GM12878 (cell line): ENCODE results near the gene CASP4. TPM values are rescaled to one million over a fixed set of nuclear protein-coding genes. Genes with fewer than 3 reads are reported as not detected.

ENCODE experiments used
- ATAC-seq: fragments of 200-7000 bp; cut with Tn5 transposase; 3 replicates; pipeline ENCODE4 v1.9.1; 2020; ENCODE audit warnings: mild to moderate bottlenecking, moderate library complexity
- BruUV-seq: library from RNA; stranded (reverse); fragments of 400-500 nt; replicated peaks from 2 replicates; lab custom pipeline; 2021; lab: Mats Ljungman, UMichigan
- CTCF ChIA-PET: fragments of 300-600 bp; sonication (Branson Sonifier 250); formaldehyde crosslinking; extraction: SDS; loops from one replicate; lab custom pipeline; 2021; ENCODE audit warnings: inconsistent platforms; lab: Yijun Ruan, JAX
- POLR2A ChIA-PET: fragments of 350-600 bp; formaldehyde crosslinking; extraction: SDS; loops from one replicate; lab custom pipeline; 2021; ENCODE audit warnings: inconsistent platforms; lab: Charles Lee
- RAD21 ChIA-PET: fragments of 300-600 bp; sonication (Branson Sonifier 250); formaldehyde crosslinking; loops from one replicate; lab custom pipeline; 2023; ENCODE audit warnings: antibody characterized with exemption; ENCODE audit not compliant: unreplicated experiment; lab: Charles Lee
- SMC1A ChIA-PET: fragments of 300-600 bp; sonication (Branson Sonifier 250); formaldehyde crosslinking; loops from one replicate; lab custom pipeline; 2023; ENCODE audit not compliant: unreplicated experiment, uncharacterized antibody; lab: Charles Lee
- DNase-seq: peaks from one replicate; pipeline ENCODE4 v3.0.0-alpha.2; 2011; ENCODE audit warnings: low read depth, low spot score
- FAIRE-seq: peaks from 3 replicates; lab custom pipeline; 2011; peaks lifted over from hg19 to GRCh38; lab: Jason Lieb, UNC
- H2AFZ ChIP-seq: 2 replicates; pipeline ENCODE4 v1.6.0; 2011; ENCODE audit warnings: low read depth, low read length, control low read depth; ENCODE audit not compliant: control insufficient read depth
- H3K27ac ChIP-seq: 2 replicates; pipeline ENCODE4 v1.5.1; 2011; ENCODE audit warnings: control low read depth; ENCODE audit not compliant: control insufficient read depth, insufficient read depth
- H3K27me3 ChIP-seq, 2 experiments: replicated peaks in 1 of 2; 2 replicates each; pipeline versions ENCODE4 v1.6.0 to v1.6.1; 2011; ENCODE audit warnings: low read length in 1 of 2; ENCODE audit not compliant: control insufficient read depth in 2 of 2, insufficient read depth in 2 of 2
- H3K36me3 ChIP-seq, 2 experiments: 2 replicates each; pipeline ENCODE4 v1.5.1; 2011; ENCODE audit warnings: low read length in 1 of 2; ENCODE audit not compliant: control insufficient read depth in 2 of 2, insufficient read depth in 2 of 2
- H3K4me1 ChIP-seq: 2 replicates; pipeline ENCODE4 v1.6.1; 2011; ENCODE audit warnings: mild to moderate bottlenecking, low read length, moderate library complexity, mixed read lengths; ENCODE audit not compliant: control insufficient read depth, insufficient read depth
- H3K4me2 ChIP-seq: 2 replicates; pipeline ENCODE4 v1.6.0; 2011; ENCODE audit warnings: control low read depth; ENCODE audit not compliant: control insufficient read depth, insufficient read depth
- H3K4me3 ChIP-seq: fragments of 200-600 bp; sonication (generic); 2 replicates; pipeline ENCODE4 v1.5.1; 2016
- H3K79me2 ChIP-seq: 2 replicates; pipeline ENCODE4 v1.6.0; 2011; ENCODE audit warnings: low read length; ENCODE audit not compliant: control insufficient read depth, insufficient read depth
- H3K9ac ChIP-seq: 2 replicates; pipeline ENCODE4 v1.8.0; 2011; ENCODE audit warnings: low read length, control low read depth, mixed read lengths; ENCODE audit not compliant: control insufficient read depth, insufficient read depth
- H3K9me3 ChIP-seq: replicated peaks from 3 replicates; pipeline ENCODE4 v1.5.1; 2011; ENCODE audit warnings: mild to moderate bottlenecking, low read length; ENCODE audit not compliant: control insufficient read depth, insufficient read depth
- H4K20me1 ChIP-seq: 2 replicates; pipeline ENCODE4 v1.6.0; 2011; ENCODE audit not compliant: control insufficient read depth, insufficient read depth
- BHLHE40 ChIP-seq, 2 experiments: fragments of 450-650 bp in 1 of 2; IDR thresholded peaks; 2 replicates each; pipeline ENCODE4 v1.6.1; 2011 to 2017; ENCODE audit warnings: low read depth in 2 of 2, borderline replicate concordance in 1 of 2, improper control_type of control experiment in 1 of 2, low read length in 1 of 2, mild to moderate bottlenecking in 1 of 2
- CEBPB ChIP-seq, 2 experiments: fragments of 150-350 bp in 1 of 2; IDR thresholded peaks; 2 replicates each; pipeline ENCODE4 v1.6.1; 2012 to 2014; ENCODE audit warnings: low read depth in 2 of 2, low read length in 2 of 2, borderline replicate concordance in 1 of 2, inconsistent platforms in 1 of 2
- GATAD2B ChIP-seq: fragments of 450-650 bp; conservative IDR thresholded peaks from 2 replicates; pipeline ENCODE4 v1.6.1; 2017; ENCODE audit warnings: low read depth, mild to moderate bottlenecking, moderate library complexity
- HCFC1 ChIP-seq: fragments of 150-350 bp; IDR thresholded peaks from 2 replicates; pipeline ENCODE4 v1.6.1; 2014; ENCODE audit warnings: low read length
- KLF5 ChIP-seq: fragments of 450-650 bp; IDR thresholded peaks from 2 replicates; pipeline ENCODE4 v1.6.1; 2014; ENCODE audit warnings: mild to moderate bottlenecking; ENCODE audit not compliant: partially characterized antibody
- MEF2A ChIP-seq: IDR thresholded peaks from 2 replicates; pipeline ENCODE4 v1.6.1; 2011; ENCODE audit warnings: low read depth, mild to moderate bottlenecking, low read length, moderate library complexity; ENCODE audit not compliant: insufficient read depth
- PBX3 ChIP-seq: IDR thresholded peaks from 2 replicates; pipeline ENCODE4 v1.6.1; 2011; ENCODE audit warnings: mild to moderate bottlenecking, low read depth, low read length, moderate library complexity; ENCODE audit not compliant: insufficient replicate concordance
- RBBP5 ChIP-seq: fragments of 200-600 bp; sonication (generic); conservative IDR thresholded peaks from 2 replicates; pipeline ENCODE4 v1.6.1; 2016
- RUNX3 ChIP-seq: IDR thresholded peaks from 2 replicates; pipeline ENCODE4 v1.6.1; 2012; ENCODE audit warnings: low read length, inconsistent platforms
- ZZZ3 ChIP-seq: IDR thresholded peaks from 2 replicates; pipeline ENCODE4 v1.6.1; 2011; ENCODE audit warnings: low read depth; ENCODE audit not compliant: control insufficient read depth, insufficient read length
- WGBS: methylation state at CpG from one replicate; pipeline ENCODE4 v1.1.6; 2016; ENCODE audit warnings: low lambda C conversion rate; ENCODE audit not compliant: insufficient replicate concordance, insufficient coverage; ENCODE audit errors: missing lambda C conversion rate; 5-methylcytosine and 5-hydroxymethylcytosine counted together
- in situ Hi-C: fragments of 300-500 bp; cut with MboI; formaldehyde crosslinking; loops from 9 replicates; pipeline ENCODE4 v1.14.3; 2018; ENCODE audit warnings: mixed read lengths
- intact Hi-C: fragments of 100-400 bp; cut with micrococcal nuclease; formaldehyde crosslinking; loops from one replicate; pipeline ENCODE4 v1.14.2; 2022; ENCODE audit not compliant: unreplicated experiment
- polyA plus RNA-seq, 11 experiments: library from polyadenylated mRNA; depleted of rRNA in 4 of 11; unstranded in 6 of 11; stranded (reverse) in 5 of 11; fragments of >200 nt; fragmentation: Nextera tagmentation in 4 of 11; fragmentation: Illumina TruSeq in 1 of 11; extraction: Ambion mirVana in 4 of 11; extraction: Trizol in 1 of 11; gene quantifications; 1 replicate in 1 of 11; 2 replicates in 10 of 11; pipeline versions ENCODE4 v1.2.1 to v1.2.3, GENCODE V29; 2011 to 2016; ENCODE audit warnings: inconsistent platforms in 2 of 11, missing spikeins in 2 of 11, low read depth in 1 of 11
- total RNA-seq, 4 experiments: library from RNA; depleted of rRNA in 3 of 4; stranded (reverse); fragments of >200 nt in 3 of 4; fragmentation: Illumina TruSeq in 1 of 4; extraction: Trizol in 1 of 4; gene quantifications; 2 replicates each; pipeline versions ENCODE4 v1.2.1 to v1.2.3, GENCODE V29; 2013 to 2021

The CASP4 gene
- total and polyA plus RNA-seq, 10 of the 15 experiments (the other 5 are each of a cell fraction or from before 2014, with no cell fraction given) = 25.3 to 113 (median 50.0) TPM

GRCh38 chr11:104908186-104908531 lies 60.2 kb downstream of the CASP4 start (continued):
- TF ChIP-seq KLF5 = no peak

GRCh38 chr11:104907521-104908185 lies 60.7 kb downstream of the CASP4 start:
- H3K27ac ChIP-seq = no peak overlapping the region
- intact Hi-C loops = no loop called here
- no peaks in the 10 kb centered on the region for H3K79me2 ChIP-seq
- no peak overlapping the region for H3K9ac ChIP-seq
- no peak for FAIRE-seq
- no peaks in the 10 kb centered on the region for H4K20me1 ChIP-seq
- peak; percentile 55 for ATAC-seq
- H3K27me3 ChIP-seq = no peaks in the 10 kb centered on the region; a peak in 1 of 4 replicates
- in situ Hi-C loops = no loop called here
- no peaks in the 10 kb centered on the region for H3K9me3 ChIP-seq
- RAD21 ChIA-PET = no interaction called here
- H3K4me1 ChIP-seq = peaks cover 3% of the 10 kb centered on the region; the same call in 1 of the 2 replicates
- POLR2A ChIA-PET = no interaction called here
- no peak overlapping the region; the same call in 1 of the 2 replicates for H3K4me2 ChIP-seq
- WGBS = 58% methylated on average over 7 of the region's 7 CpGs
- H2AFZ ChIP-seq = no peak overlapping the region
- H3K4me3 ChIP-seq = no peak overlapping the region
- CTCF ChIA-PET = interaction anchor here (1.2 kb wide), 1 partner anchor 10 kb away, joined by 5 read pairs; the partner anchor contains the start of gene CASP12
- no peaks in the 10 kb centered on the region for H3K36me3 ChIP-seq
- SMC1A ChIA-PET = interaction anchor here (1.0 to 1.5 kb wide), 2 partner anchors 24 to 44 kb away, joined by 3 to 4 read pairs; no protein-coding TSS in a partner anchor
- TF ChIP-seq CEBPB (IDR thresholded peaks at IDR 0.05; ENCODE audit: borderline replicate concordance in 1 of 2, low read depth in 2 of 2, low read length in 2 of 2) (no peak), GATAD2B (no peak)
- DNase-seq = no peak
- BruUV-seq = no TSS peak

GRCh38 chr11:104905271-104905670 lies 63.1 kb downstream of the CASP4 start:
- H3K4me1 ChIP-seq = peaks cover 3% of the 10 kb centered on the region; the same call in 1 of the 2 replicates
- SMC1A ChIA-PET = no interaction called here
- TF ChIP-seq HCFC1 = no peak
- no peak for TF ChIP-seq ZZZ3
- no peak for TF ChIP-seq RBBP5
- TF ChIP-seq PBX3 = no peak
- TF ChIP-seq RUNX3 = no peak
- TF ChIP-seq MEF2A = no peak
- TF ChIP-seq BHLHE40 (IDR thresholded peaks at IDR 0.05; ENCODE audit: borderline replicate concordance in 1 of 2, low read depth in 2 of 2, low read length in 1 of 2) = no peak

More at GRCh38 chr11:104905271-104905670, 63.1 kb downstream of the CASP4 start:
- H3K9ac ChIP-seq = no peak overlapping the region
- DNase-seq (no peak), FAIRE-seq (no peak), ATAC-seq (no peak)
- H3K27ac ChIP-seq = no peak overlapping the region
- ChIA-PET CTCF (no interaction called here), POLR2A (no interaction called here), RAD21 (no interaction called here)
- H4K20me1 ChIP-seq = no peaks in the 10 kb centered on the region
- H3K36me3 ChIP-seq = no peaks in the 10 kb centered on the region
- in situ Hi-C loops (no loop called here), intact Hi-C loops (no loop called here)
- no peak overlapping the region for H3K4me3 ChIP-seq
- H3K4me2 ChIP-seq = no peak overlapping the region
- no peak overlapping the region for H2AFZ ChIP-seq
- no peaks in the 10 kb centered on the region for H3K79me2 ChIP-seq
- no peaks in the 10 kb centered on the region; a peak in 1 of 4 replicates for H3K27me3 ChIP-seq
- no peaks in the 10 kb centered on the region for H3K9me3 ChIP-seq
- no TSS peak for BruUV-seq
- 66% methylated on average over 4 of the region's 4 CpGs for WGBS
